Measurements from ENCODE around the gene UBE4B.
"Not testable (repeated sequence)": the region's sequence is repeated elsewhere in the genome, so short reads cannot be mapped to it uniquely, and the experiment has no call there.

UBE4B gene

DNA sequence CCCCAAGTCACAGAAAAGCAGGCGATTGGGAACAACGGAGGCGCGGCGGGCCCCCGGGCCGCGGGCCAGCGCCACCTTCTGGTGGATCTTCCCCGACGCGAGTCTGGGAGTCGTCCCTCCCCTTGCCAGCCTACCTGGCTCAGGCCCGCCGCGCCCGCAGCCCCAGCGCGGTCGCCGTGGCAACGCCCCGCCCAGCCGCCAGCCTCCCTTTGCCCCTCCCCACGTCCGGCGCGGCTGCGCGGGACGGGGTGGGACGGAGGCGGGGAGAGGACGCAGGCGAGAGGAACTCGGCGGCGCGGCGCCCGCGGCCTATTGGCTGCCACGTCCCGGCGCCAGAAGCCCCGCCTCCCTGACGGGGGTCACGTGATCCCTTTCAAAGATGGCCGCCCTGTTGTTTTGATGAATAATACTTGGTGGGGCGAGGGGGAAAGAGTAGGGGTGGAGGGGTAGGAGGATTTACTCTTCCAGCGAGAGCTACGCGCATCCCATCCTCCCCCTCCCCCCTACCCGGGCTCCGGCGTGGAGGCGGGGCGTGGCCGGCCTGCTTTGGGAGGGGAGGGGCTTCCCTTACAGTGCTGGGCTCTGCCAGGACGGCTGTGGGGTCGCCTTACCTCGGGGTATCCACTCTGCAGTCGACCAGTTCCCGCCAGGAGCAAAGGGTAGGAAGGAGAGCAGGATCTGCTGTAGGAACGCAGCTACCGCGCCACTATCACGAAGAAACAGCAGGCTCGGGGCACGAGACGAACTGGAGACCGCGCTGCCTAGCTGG, at the start of gene UBE4B:
Gene UBE4B (plus strand): TSS at position 369 of the 769 bp plus-strand sequence. CDS start 713 bp downstream, outside the sequence.
- DNase-seq (ENCODE audit: low read depth, low spot score) = peak; percentile 94

DNA sequence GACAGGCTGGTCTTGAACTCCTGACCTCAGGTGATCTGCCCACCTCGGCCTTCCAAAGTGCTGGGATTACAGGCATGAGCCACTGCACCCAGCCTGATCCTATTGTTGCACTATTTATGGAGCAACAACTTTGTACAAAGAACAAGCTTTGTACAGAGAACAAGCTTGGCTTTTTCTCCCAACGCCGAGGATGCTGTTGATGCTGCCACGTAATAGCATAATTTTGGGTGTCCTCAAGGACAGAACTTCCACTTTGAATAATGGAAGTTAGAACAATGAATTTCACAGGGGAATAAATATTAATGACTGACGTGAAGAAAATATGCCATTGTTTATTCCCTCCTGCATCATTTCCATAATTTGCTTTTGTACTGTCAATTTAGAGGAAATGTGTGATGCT, 48.5 kb upstream of the UBE4B start:
- no peak for DNase-seq (ENCODE audit: low read depth, low spot score)

GRCh38 chr1:9985001-9985400, 47.8 kb upstream of the UBE4B start:
- DNase-seq (ENCODE audit: low read depth, low spot score) = no peak

GRCh38 chr1:9989773-9990172, 43.0 kb upstream of the UBE4B start:
- DNase-seq (ENCODE audit: low read depth, low spot score) = no peak

DNA sequence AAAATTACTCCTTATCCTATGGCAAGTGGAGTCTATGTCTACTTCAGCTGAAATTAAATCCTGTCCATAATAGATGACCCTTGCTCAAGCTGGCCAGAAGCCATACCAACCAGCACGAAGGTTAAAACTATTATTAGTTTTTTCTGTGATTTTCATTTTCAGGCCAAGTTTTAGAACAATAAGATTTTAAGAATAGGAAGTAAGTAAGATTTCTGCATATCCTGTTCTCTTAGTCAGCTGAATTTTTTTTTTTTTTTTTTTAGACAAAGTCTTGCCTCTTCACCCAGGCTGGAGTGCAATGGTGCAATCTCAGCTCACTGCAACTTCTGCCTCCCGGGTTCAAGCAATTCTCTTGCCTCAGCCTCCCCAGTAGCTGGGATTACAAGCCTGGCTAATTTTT, 41.8 kb upstream of the UBE4B start:
- no peak for DNase-seq (ENCODE audit: low read depth, low spot score)

DNA sequence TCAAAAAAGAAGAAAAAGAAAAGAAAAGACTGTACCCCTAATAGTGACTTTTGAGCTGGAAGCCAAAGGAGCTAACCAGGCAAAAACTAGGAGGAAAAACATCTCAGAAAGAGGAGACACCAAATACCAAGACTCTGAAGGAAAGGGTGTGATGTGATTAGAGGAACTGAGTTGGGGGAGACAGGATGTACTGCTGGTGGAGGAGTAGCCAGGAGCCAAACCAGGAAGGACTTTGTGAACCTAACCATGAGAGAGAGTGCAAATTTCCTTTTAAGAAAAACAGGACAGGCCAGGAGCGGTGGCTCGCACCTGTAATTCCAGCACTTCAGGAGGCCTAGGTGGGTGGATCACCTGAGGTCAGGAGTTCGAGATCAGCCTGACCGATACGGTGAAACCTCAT, 39.8 kb upstream of the UBE4B start:
- no peak for DNase-seq (ENCODE audit: low read depth, low spot score)

DNA sequence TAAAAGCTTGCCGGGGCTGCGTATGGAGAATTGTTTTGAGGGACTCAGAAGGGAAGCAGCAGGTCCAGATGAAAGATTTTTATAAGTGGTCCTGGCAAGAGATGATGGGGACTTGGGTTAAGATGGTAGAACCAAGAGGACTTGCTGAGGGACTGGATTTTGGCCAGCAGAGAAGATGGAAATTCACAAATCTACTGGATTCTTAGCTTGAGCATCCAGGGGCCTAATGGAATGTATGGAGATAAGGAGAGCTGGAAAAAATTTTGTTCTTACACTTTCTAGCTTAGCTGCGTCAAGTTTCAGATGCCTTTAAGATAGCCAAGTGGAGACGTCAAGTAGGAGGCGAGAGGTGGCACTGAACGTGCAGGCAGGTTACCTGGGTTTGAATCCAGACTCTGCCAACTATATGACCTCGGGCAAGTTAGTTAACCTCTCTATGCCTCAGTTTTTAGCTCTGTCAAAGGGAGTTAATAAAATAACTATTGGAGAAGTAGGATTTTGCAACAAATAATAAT, 39.1 kb upstream of the UBE4B start:
- no peak for DNase-seq (ENCODE audit: low read depth, low spot score)

DNA sequence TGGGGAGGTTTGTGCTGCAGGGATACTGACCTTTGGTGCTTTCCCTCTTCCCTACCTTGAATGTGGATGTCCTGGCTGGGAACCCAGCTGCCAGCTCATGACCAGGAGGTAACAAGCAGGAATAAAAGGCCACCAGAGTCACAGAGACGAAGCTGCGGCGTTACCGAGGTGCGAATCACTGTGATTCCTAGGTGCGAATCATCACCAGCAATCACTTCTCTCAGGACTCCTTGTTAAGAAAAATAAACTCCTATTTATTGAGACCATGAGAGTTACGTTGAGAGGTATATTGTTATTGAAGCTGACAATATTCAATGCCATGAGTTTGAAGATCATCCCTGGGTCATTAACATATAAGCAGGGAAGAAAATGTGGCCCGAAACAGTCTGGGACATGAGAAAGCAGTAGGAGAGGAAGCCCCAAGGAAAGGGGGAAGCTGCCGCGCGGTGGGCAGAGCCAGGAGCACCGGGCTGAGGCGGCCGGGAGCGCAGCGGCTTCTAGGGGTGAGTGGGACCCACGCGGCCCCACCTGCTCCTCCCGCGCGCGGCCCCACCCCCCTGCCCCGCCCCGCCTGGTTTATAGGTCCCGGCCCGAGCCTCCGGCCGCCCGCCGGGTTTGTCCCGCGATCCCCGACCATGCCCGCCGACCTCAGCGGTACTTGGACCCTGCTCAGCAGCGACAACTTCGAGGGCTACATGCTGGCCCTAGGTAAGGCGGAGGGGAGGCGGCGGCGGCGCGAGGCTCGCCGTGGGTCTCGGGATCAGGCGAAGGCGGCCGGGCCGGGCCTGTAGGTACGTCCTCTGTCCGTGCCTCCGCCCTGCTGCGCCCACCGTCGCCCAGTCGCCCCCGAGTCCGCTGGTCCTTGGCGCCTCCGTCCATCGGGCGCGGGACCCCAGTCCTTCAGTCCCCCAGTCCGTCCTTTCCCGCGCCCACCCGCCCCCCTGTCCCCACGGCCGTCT, 35.9 kb upstream of the UBE4B start, which contains the start of gene RBP7:
Gene RBP7 (plus strand): TSS at position 605 of the 959 bp plus-strand sequence. CDS start 31 bp downstream, at position 636.
- DNase-seq (ENCODE audit: low read depth, low spot score) = no peak

- no peak for DNase-seq (ENCODE audit: low read depth, low spot score)
Observed at GRCh38 chr1:10001016-10001665, 31.6 kb upstream of the UBE4B start.

- not testable (repeated sequence) for DNase-seq (ENCODE audit: low read depth, low spot score)
Observed at GRCh38 chr1:10005248-10005647, 27.5 kb upstream of the UBE4B start.

DNA sequence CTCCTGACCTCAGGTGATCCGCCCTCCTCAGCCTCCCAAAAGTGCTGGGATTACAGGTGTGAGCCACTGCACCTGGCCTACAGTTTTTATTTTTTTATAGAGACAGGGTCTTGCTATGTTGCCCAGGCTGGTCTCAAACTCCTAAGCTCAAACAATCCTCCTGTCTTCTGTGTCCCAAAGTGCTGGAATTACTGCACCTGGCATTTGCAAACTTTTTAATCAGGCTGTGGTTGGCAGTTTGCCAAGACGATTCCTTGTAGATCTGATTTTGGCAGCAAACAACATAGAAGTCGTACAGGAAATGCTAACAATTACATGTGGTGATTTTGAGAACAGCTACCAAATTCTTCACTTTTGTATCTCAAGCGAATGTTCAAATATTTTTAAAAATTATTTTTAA, 25.6 kb upstream of the UBE4B start:
- DNase-seq (ENCODE audit: low read depth, low spot score) = no peak

DNA sequence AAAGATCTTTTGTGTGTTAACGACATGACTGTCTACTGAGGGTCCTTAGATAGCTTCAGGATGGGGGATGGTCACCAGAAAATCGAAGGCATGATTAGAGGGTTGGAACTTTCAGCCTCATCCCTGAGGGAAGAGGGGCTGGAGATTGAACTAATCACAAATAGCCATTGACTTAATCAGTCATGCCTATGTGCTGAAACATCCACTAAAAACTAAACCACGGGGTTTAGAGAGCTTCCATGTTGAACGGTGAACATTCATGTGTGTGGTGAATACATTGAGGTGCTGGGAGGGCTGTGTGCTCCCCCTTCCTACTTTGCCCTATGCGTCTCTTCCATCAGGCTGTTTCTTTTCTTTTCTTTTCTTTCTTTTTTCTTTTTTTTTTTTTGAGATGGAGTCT, 18.7 kb upstream of the UBE4B start:
- DNase-seq (ENCODE audit: low read depth, low spot score) = no peak

GRCh38 chr1:10019561-10019960, 13.2 kb upstream of the UBE4B start:
- DNase-seq (ENCODE audit: low read depth, low spot score) = no peak

GRCh38 chr1:10020086-10020485, 12.7 kb upstream of the UBE4B start:
- DNase-seq (ENCODE audit: low read depth, low spot score) = no peak

GRCh38 chr1:10020678-10021077, 12.1 kb upstream of the UBE4B start:
- not testable (repeated sequence) for DNase-seq (ENCODE audit: low read depth, low spot score)

DNA sequence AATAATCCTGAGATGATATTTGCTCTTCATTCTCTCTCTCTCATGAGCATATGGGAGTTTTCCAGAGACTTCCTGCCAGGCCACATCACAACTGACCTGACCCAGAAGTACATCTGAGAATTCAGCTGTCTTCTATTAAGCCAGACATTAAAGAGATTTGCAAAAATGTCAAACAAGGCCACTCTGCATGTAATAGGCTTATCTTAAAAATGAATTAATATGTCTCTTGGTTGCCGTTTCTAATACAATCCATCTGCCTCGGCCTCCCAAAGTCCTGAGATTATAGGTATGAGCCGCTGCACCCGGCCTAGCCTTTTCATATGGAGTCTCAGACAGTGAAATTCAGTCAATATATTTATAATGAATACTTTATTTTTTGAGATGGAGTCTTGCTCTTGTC, 10.8 kb upstream of the UBE4B start:
- not testable (repeated sequence) for DNase-seq (ENCODE audit: low read depth, low spot score)

DNA sequence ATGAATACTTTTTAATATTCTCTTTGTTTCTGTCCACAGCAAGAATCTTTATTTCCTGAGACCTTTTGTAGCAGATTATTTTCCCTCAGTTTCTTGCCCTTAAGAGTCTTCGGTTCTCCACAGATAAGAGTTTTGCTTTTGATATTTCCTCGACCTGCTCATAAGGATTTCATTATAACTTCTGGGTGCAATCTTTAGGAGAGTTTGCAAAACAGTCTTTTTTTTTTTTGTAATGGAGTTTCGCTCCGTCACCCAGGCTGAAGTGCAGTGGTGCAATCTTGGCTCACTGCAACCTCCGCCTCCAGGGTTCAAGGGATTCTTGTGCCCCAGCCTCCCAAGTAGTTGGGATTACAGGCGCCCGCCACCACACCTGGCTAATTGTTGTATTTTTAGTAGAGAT, 10.1 kb upstream of the UBE4B start:
- DNase-seq (ENCODE audit: low read depth, low spot score) = no peak

- no peak for DNase-seq (ENCODE audit: low read depth, low spot score)
Observed at GRCh38 chr1:10025354-10025753, 7.4 kb upstream of the UBE4B start.

- no peak for DNase-seq (ENCODE audit: low read depth, low spot score)
Observed at GRCh38 chr1:10027027-10027426, 5.7 kb upstream of the UBE4B start.

- not testable (repeated sequence) for DNase-seq (ENCODE audit: low read depth, low spot score)
Observed at GRCh38 chr1:10028956-10029500, 3.7 kb upstream of the UBE4B start.

DNA sequence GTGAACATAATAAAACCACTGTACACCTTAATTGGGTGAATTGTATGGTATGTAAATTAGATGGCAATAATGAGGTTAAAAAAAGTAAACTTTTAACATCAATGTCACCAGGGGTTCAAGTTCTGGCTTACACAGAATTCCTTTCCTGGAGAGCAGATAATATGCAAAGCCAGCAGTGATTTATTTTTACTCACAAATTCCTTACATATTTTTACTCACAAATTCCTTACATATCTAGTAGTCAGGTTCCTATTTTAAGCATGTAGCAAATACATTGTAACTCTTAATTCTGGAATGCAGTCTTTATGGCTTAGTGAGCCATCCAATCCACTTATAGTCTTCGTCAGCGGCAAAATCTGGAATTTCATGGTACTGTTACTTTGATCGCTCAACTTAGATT, 1.3 kb upstream of the UBE4B start:
- DNase-seq (ENCODE audit: low read depth, low spot score) = no peak
